GOT3 (cell line): ENCODE data around the gene MYOF.
"Not testable (repeated sequence)": the region's sequence is repeated elsewhere in the genome, so short reads cannot be mapped to it uniquely, and the experiment has no call there.

Experiments
- DNase-seq: peaks from one replicate; lab custom pipeline; 2025; ENCODE audit warnings: mixed read lengths; lab: John Stamatoyannopoulos, UW

The MYOF gene

DNA sequence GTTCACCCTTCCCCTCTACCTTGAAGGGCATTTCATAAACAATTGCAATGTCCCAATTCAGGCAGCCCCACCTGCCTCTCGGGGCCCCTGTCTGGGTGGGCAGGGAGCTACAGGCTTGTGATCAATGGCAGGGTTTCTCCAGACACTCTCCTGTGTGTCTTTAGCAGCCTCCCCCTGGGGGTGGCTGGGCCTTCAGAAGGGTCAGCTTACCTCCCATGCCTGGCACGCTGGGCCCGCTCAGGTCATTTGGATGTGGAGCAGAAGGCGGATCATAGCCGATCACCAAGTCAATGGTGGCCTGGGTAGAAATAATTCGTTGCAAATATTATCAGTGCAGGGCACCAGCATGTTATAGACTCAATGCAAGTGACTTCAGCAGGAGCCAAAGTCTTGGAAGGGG is 56.3 kb downstream of the MYOF start:
- DNase-seq: no peak

GRCh38 chr10:93422118-93422517 is 60.0 kb downstream of the MYOF start:
- no peak for DNase-seq

DNA sequence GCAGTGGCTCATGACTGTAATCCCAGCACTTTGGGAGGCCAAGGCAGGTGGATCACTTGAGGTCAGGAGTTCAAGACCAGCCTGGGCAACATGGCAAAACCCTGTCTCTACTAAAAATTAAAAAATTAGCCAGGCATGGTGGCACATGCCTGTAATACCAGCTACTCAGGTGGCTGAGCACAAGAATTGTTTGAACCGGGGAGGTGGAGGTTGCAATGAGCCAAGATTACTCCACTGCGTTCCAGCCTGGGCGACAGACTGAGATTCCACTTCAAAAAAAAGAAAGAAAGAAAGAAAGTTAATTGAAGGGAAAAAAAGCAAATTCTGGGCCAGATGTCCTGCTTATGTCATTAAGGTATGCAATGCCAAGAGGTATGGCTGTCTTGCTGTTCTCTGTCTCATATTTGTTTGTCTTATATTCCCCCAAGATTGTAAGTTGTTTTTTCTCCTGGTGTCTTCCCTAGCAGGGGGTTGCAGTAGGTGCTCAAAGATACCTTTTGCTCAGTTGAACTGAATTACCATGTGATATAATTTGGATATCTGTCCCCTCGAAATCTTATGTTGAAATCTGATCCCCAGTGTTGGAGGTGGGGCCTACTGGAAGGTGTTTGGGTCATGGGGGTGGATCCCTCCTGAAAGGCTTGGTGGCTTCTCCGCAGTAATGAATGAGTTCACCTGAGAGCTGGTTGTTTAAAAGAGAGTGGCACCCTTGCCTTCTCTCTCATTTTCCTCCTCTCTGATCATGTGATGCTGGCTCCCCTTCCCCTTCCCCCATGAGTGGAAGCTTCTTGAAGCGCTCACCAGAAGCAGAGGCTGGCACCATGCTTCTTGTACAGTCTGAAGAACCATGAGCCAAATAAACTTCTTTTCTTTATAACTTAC is 60.9 kb downstream of the MYOF start:
- no peak for DNase-seq

- DNase-seq: no peak
These were observed 62.0 kb downstream of the MYOF start for GRCh38 chr10:93420091-93420490.

DNA sequence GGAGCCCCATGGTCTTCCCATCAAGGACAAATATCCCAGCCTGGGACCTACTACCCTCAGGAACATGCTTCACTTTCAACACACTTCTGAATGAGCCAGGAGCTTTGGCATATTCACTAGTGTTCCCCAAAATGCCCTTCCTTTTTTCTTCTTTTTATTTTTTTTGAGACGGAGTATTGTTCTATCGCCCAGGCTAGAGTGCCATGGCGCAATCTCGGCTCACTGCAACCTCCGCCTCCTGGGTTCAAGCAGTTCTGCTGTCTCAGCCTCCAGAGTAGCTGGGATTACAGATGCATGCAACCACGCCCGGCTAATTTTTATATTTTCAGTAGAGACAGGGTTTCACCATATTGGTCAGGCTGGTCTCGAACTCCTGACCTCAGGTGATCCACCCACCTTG is 63.1 kb downstream of the MYOF start:
- DNase-seq: not testable (repeated sequence)

GRCh38 chr10:93417921-93418320 is 64.2 kb downstream of the MYOF start:
- DNase-seq: no peak

- no peak for DNase-seq
These were observed 64.9 kb downstream of the MYOF start for GRCh38 chr10:93417266-93417665.

- DNase-seq: no peak
These were observed 65.3 kb downstream of the MYOF start for GRCh38 chr10:93416824-93417223.

- DNase-seq: no peak
These were observed 66.4 kb downstream of the MYOF start for GRCh38 chr10:93415693-93416092.

DNA sequence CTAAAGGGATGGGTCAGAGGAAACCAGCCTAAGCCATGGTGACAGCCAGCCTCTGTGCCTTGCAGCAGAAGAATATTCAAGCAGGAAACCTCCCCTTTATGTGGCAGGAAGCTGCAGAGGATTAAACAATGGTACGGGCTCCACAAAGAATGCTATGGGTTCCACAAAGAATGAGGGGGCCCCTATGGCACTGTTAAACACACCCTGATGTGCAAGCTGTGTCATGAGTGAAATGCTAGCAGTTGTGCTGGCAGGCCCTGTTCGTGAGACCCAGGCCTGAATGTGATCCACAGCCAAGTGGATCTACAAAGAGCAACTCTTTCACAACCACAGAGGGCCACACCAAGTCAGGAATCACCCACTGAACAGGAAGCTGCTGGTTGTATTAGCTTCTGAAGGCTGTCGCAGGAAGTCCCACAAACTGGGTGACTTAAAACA is 68.9 kb downstream of the MYOF start:
- no peak for DNase-seq

GRCh38 chr10:93412801-93413200 is 69.3 kb downstream of the MYOF start:
- DNase-seq: no peak

DNA sequence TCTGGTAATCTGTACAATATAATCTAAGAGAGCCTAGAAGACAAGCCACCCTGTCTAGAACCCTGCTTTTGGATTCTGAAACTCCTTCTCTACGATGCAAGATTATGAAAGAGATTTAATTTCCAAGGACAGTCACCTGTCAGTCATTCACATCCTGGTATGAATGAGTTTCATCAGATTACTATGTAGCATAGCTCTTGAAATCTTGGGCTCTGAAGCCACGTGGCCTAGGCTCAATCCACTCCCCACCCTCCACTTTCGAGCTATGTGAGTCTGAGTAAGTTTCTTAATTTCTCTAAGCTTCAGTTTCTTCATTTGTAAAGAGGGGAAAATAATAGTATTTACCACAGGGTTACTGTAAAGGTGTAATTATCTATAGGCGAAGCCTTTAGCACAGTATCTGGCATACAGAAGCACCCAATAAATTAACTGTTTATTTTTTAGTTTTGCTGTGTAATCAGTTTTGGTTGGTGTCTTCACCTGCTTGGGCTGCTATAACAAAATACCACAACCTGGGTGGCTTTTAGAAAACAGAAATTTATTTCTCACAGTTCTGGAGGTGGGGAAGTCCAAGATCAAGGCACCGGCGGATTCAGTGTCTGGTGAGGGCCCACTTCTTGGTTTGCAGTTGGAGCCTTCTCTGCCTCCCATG is 71.3 kb downstream of the MYOF start:
- no peak for DNase-seq

- no peak for DNase-seq
These were observed 73.4 kb downstream of the MYOF start for GRCh38 chr10:93408783-93409182.

GRCh38 chr10:93406364-93407145 is 75.6 kb downstream of the MYOF start:
- no peak for DNase-seq

- no peak for DNase-seq
These were observed 78.1 kb downstream of the MYOF start for GRCh38 chr10:93404048-93404354.

GRCh38 chr10:93403152-93404047 is 78.7 kb downstream of the MYOF start:
- DNase-seq: no peak

DNA sequence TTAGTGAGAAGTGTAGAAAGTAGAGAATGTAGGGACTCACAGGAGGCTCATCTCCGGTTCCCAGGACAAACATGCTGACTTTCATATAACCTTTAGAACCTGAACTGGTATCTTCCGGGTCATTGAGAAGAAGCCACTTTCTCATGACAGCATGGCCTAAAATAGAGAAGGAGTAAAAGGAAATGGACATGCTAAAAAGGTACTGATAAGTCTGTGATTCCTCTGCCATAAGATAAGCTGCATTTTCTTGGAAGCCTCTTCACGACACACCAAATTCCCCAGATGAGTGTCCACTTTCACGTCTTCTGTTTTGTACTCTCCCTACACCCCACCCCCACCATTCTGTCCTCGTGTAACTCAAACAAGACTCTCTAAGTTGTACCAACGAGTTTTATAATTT is 79.9 kb downstream of the MYOF start:
- DNase-seq: no peak

DNA sequence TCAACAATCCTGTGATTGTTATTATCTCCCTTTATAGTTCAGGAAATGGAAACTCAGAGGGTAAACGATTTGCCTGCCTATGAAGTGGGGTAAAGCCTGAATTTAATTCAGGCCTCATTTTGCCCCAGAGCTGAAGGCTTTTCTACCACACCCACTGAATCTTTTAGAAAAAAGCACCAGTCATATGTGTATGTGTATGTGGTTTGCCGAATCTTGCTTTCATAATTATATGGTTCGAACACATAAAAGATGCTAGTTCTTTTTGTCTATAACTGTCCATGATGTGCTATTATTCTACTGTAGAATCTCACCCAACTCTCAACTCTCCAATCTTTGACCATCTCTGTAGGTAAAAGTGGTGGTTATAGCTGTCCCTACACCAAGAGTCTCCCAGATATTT is 83.6 kb downstream of the MYOF start:
- DNase-seq: no peak

DNA sequence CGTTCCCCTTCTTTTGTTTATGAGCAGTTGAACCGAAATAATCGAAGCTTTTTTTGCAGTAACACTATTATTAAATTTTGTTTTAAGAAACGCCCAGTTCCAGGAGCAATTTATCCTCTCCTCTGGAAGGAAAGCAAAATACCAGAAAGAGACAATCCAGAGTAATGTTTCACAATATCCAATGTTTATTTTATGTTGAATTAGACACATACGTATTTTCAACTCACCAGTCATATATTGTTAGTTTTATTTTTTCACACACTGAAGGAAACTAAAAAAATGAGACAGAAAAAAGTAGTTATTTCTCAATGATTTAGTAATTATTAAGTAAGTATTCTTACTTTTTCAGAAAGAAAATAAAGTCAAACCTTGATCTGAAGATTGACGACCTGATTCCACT is 85.1 kb downstream of the MYOF start:
- no peak for DNase-seq

DNA sequence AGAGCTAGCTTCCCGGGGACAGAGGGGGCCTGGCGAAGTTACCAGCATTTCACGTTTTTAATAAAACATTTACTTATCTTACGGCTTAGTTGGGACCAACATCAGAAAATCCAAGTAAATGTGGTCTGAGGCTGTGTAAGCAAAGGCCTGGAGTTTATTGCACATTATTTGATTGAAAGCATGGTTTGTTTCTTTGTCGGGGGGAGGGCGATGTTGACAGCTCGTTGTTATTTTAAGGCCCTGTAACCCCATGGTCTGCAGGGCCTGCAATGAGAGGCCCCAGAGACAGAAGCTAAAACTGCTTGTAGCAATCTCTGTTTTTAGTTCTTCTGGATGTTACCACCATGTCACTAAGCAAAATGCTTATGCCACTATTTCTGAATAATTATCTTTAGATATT is 88.9 kb downstream of the MYOF start:
- DNase-seq: no peak

GRCh38 chr10:93392121-93392520 is 90.0 kb downstream of the MYOF start:
- DNase-seq: no peak
